ENCODE data around the gene ABAT.

ABAT gene

GRCh38 chr16:8674413-8675022, at the start of gene ABAT:
TSS of gene ABAT (plus strand) at chr16:8674617. CDS start at chr16:8735740, 61,123 bp downstream.
- no peak for DNase-seq

- DNase-seq: no peak
Measured at GRCh38 chr16:8625491-8626087, 48.8 kb upstream of the ABAT start.

GRCh38 chr16:8626946-8627345, 47.5 kb upstream of the ABAT start:
- DNase-seq: no peak

GRCh38 chr16:8627456-8627855, 47.0 kb upstream of the ABAT start:
- DNase-seq: no peak

GRCh38 chr16:8628981-8629725, 45.3 kb upstream of the ABAT start:
- DNase-seq: no peak

- DNase-seq: no peak
Measured at GRCh38 chr16:8630255-8630953, 44.0 kb upstream of the ABAT start.

- no peak for DNase-seq
Measured at GRCh38 chr16:8631373-8631772, 43.0 kb upstream of the ABAT start.

- DNase-seq: no peak
Measured at GRCh38 chr16:8631818-8632465, 42.5 kb upstream of the ABAT start.

GRCh38 chr16:8632675-8633182, 41.7 kb upstream of the ABAT start:
- no peak for DNase-seq

- no peak for DNase-seq
Measured at GRCh38 chr16:8634991-8635736, 39.3 kb upstream of the ABAT start.

- no peak for DNase-seq
Measured at GRCh38 chr16:8639694-8640093, 34.7 kb upstream of the ABAT start.

GRCh38 chr16:8641671-8642070, 32.7 kb upstream of the ABAT start:
- no peak for DNase-seq

- no peak for DNase-seq
Measured at GRCh38 chr16:8642146-8642545, 32.3 kb upstream of the ABAT start.

- DNase-seq: no peak
Measured at GRCh38 chr16:8644211-8645140, 29.9 kb upstream of the ABAT start.

- no peak for DNase-seq
Measured at GRCh38 chr16:8645141-8645521, 29.3 kb upstream of the ABAT start.

- no peak for DNase-seq
Measured at GRCh38 chr16:8645831-8646230, 28.6 kb upstream of the ABAT start.

- no peak for DNase-seq
Measured at GRCh38 chr16:8646326-8647053, 27.9 kb upstream of the ABAT start.

- no peak for DNase-seq
Measured at GRCh38 chr16:8647721-8648318, 26.6 kb upstream of the ABAT start.

- no peak for DNase-seq
Measured at GRCh38 chr16:8648877-8649276, 25.5 kb upstream of the ABAT start.
